Transverse colon (tissue), 4 donors: ENCODE measurements around the gene ANP32A. TPM values are rescaled to one million over a fixed set of nuclear protein-coding genes. Genes with fewer than 3 reads are reported as not detected.
A peak's percentile ranks its signal among the peaks of the same experiment; 100 is the strongest.

Experiments used
- DNase-seq: peaks from one replicate; pipeline ENCODE4 v3.0.0-alpha.2; 2019
- H3K27ac ChIP-seq, 4 donors: fragments of 200-600 bp; sonication (generic); 2 replicates each; pipeline ENCODE4 v1.5.1; 2016 to 2018; ENCODE audit warnings: inconsistent platforms in 4 of 4
- H3K27me3 ChIP-seq: fragments of 200-600 bp; sonication (generic); 2 replicates; pipeline ENCODE4 v1.5.1; 2017; ENCODE audit warnings: inconsistent platforms
- H3K36me3 ChIP-seq, 4 donors: fragments of 200-600 bp; sonication (generic); 2 replicates each; pipeline ENCODE4 v1.5.1; 2017 to 2019; ENCODE audit warnings: inconsistent platforms in 4 of 4
- H3K4me1 ChIP-seq, 4 donors: fragments of 200-600 bp; sonication (generic); 2 replicates each; pipeline ENCODE4 v1.5.1; 2017 to 2020; ENCODE audit warnings: inconsistent platforms in 4 of 4
- H3K4me3 ChIP-seq, 4 donors: fragments of 200-600 bp; sonication (generic); 1 replicate in 1 of 4; 2 replicates in 3 of 4; pipeline versions ENCODE4 v1.5.1 to v1.6.1; 2017 to 2019; ENCODE audit warnings: inconsistent platforms in 4 of 4
- H3K9me3 ChIP-seq, 2 donors: fragments of 200-600 bp; sonication (generic); 2 replicates each; pipeline ENCODE4 v1.5.1; 2017 to 2019; ENCODE audit warnings: inconsistent platforms in 2 of 2
- CTCF ChIP-seq, 5 experiments: fragments of 200-600 bp in 3 of 5; fragments of 450-650 bp in 2 of 5; sonication (generic) in 3 of 5; IDR thresholded peaks; 1 replicate in 2 of 5; 2 replicates in 3 of 5; pipeline ENCODE4 v1.5.1; 2016 to 2017; ENCODE audit warnings: antibody characterized with exemption in 5 of 5, inconsistent platforms in 3 of 5, mild to moderate bottlenecking in 2 of 5, moderate library complexity in 1 of 5
- EP300 ChIP-seq: sonication (generic); formaldehyde crosslinking; IDR thresholded peaks from one replicate; pipeline ENCODE4 v1.6.1; 2017; ENCODE audit warnings: antibody characterized with exemption, low read depth
- POLR2A ChIP-seq: fragments of 450-650 bp; IDR thresholded peaks from one replicate; pipeline ENCODE4 v1.6.1; 2016; ENCODE audit warnings: antibody characterized with exemption, mild to moderate bottlenecking, moderate library complexity
- POLR2AphosphoS5 ChIP-seq, 3 donors: sonication (generic); formaldehyde crosslinking; IDR thresholded peaks; one replicate each; pipeline ENCODE4 v1.6.1; 2016; ENCODE audit warnings: antibody characterized with exemption in 3 of 3
- WGBS, 2 donors: methylation state at CpG; one replicate each; pipeline ENCODE4 v1.1.5; 2018; ENCODE audit warnings: low coverage in 1 of 2; 5-methylcytosine and 5-hydroxymethylcytosine counted together
- in situ Hi-C, 4 donors: fragments of 200-750 bp; cut with MboI; loops; one replicate each; pipeline versions ENCODE4 v1.15.0 to v1.15.1; 2017; ENCODE audit warnings: low sequenced_read_pairs in 3 of 4, low pct_ligation_motif_present in 1 of 4, low pct_unique_long_range_greater_than_20kb in 1 of 4
- intact Hi-C: fragments of 100-400 bp; cut with DNase I; formaldehyde crosslinking; loops from one replicate; pipeline ENCODE4 v1.15.1; 2023; ENCODE audit warnings: low total_unique reads
- total RNA-seq, 4 donors: library from RNA; depleted of rRNA; stranded (reverse); fragments of >200 nt; gene quantifications; one replicate each; pipeline ENCODE4 v1.1.0, GENCODE V29; 2016

Gene ANP32A
- total RNA-seq, 4 donors from 2014 or later = 23.9 to 92.7 (median 69.4) TPM

GRCh38 chr15:68833700-68834331 lies 13.1 kb upstream of the ANP32A start:
- in situ Hi-C loops = no loop called here
- intact Hi-C loops = no loop called here
- H3K27ac ChIP-seq = no peak overlapping the region

GRCh38 chr15:68830141-68830785 lies 9.6 kb upstream of the ANP32A start:
- in situ Hi-C loops = no loop called here
- Histone ChIP-seq H3K27ac (no peak overlapping the region), H3K4me1 (no peaks in the 10 kb centered on the region), H3K27me3 (peaks cover 18% of the 10 kb centered on the region), H3K36me3 (no peaks in the 10 kb centered on the region), H3K9me3 (no peaks in the 10 kb centered on the region), H3K4me3 (no peak overlapping the region)
- TF ChIP-seq CTCF (IDR thresholded peaks at IDR 0.05) = no peak
- TF ChIP-seq POLR2A = no peak
- TF ChIP-seq EP300 = no peak
- TF ChIP-seq POLR2AphosphoS5 (IDR thresholded peaks at IDR 0.05) = no peak
- 43 to 59% methylated on average over 2 to 3 of the region's 3 CpGs for WGBS, 2 donors
- DNase-seq = no peak
- intact Hi-C loops = no loop called here

More at GRCh38 chr15:68833700-68834331, 13.1 kb upstream of the ANP32A start:
- DNase-seq = no peak
- H3K36me3 ChIP-seq = no peaks in the 10 kb centered on the region
- H3K9me3 ChIP-seq = peaks cover 0 to 4% of the 10 kb centered on the region in 2 donors
- H3K4me1 ChIP-seq = no peaks in the 10 kb centered on the region
- TF ChIP-seq POLR2A (no peak), EP300 (no peak), CTCF (IDR thresholded peaks at IDR 0.05) (no peak), POLR2AphosphoS5 (IDR thresholded peaks at IDR 0.05) (no peak)
- peaks cover 39% of the 10 kb centered on the region for H3K27me3 ChIP-seq
- WGBS, 2 donors = 69 to 80% methylated on average over 2 to 10 of the region's 10 CpGs
- no peak overlapping the region for H3K4me3 ChIP-seq

GRCh38 chr15:68829068-68829467 lies 8.4 kb upstream of the ANP32A start:
- DNase-seq = no peak
- no peak for TF ChIP-seq EP300
- TF ChIP-seq CTCF (IDR thresholded peaks at IDR 0.05) = peak; percentile 31 to 45 (median 45)
- in situ Hi-C loops = no loop called here
- no peak overlapping the region for H3K27ac ChIP-seq
- peaks cover 12% of the 10 kb centered on the region for H3K27me3 ChIP-seq
- intact Hi-C loops = no loop called here
- no peaks in the 10 kb centered on the region for H3K4me1 ChIP-seq
- H3K9me3 ChIP-seq = no peaks in the 10 kb centered on the region
- no peaks in the 10 kb centered on the region for H3K36me3 ChIP-seq
- no peak overlapping the region for H3K4me3 ChIP-seq

GRCh38 chr15:68823561-68823960 lies 2.9 kb upstream of the ANP32A start:
- in situ Hi-C loops = no loop called here
- TF ChIP-seq EP300 = no peak
- no peak for TF ChIP-seq CTCF (IDR thresholded peaks at IDR 0.05)
- TF ChIP-seq POLR2AphosphoS5 (IDR thresholded peaks at IDR 0.05) = no peak
- TF ChIP-seq POLR2A = no peak
- H3K36me3 ChIP-seq = no peaks in the 10 kb centered on the region
- H3K27me3 ChIP-seq = no peaks in the 10 kb centered on the region
- no peak overlapping the region for H3K27ac ChIP-seq
- 83 to 100% methylated on average over 3 of the region's 3 CpGs for WGBS, 2 donors
- intact Hi-C loops = no loop called here
- H3K4me3 ChIP-seq = no peak overlapping the region
- no peak for DNase-seq
- H3K4me1 ChIP-seq = peaks cover 0 to 13% (median 5%) of the 10 kb centered on the region in 4 donors
- no peaks in the 10 kb centered on the region for H3K9me3 ChIP-seq
